Hematopoietic multipotent progenitor cell treated with erythropoietin and hydrocortisone succinate and interleukin-3 and kit ligand, for 4 days (in vitro differentiated cells): ENCODE measurements around the gene SPDYE18.
"Not testable (repeated sequence)": the region's sequence is repeated elsewhere in the genome, so short reads cannot be mapped to it uniquely, and the experiment has no call there.

Source experiments
- DNase-seq: peaks from one replicate; pipeline ENCODE4 v3.0.0-alpha.2; 2015

SPDYE18 gene

GRCh38 chr7:77005461-77006057 is 56.8 kb downstream of the SPDYE18 start:
- DNase-seq, result not testable (repeated sequence)

GRCh38 chr7:77004151-77004550 is 58.2 kb downstream of the SPDYE18 start:
- DNase-seq, result not testable (repeated sequence)

GRCh38 chr7:77003241-77003640 is 59.1 kb downstream of the SPDYE18 start:
- DNase-seq, result not testable (repeated sequence)

- not testable (repeated sequence) for DNase-seq
Observed at GRCh38 chr7:77002678-77003233, 59.6 kb downstream of the SPDYE18 start.

- DNase-seq, result not testable (repeated sequence)
Observed at GRCh38 chr7:77002104-77002503, 60.3 kb downstream of the SPDYE18 start.
